ENCODE data around the gene TULP4.
"Not testable (repeated sequence)": the region's sequence is repeated elsewhere in the genome, so short reads cannot be mapped to it uniquely, and the experiment has no call there.

TULP4 gene

GRCh38 chr6:158467923-158468322, 155.7 kb downstream of the TULP4 start:
- DNase-seq (ENCODE audit: low read depth): no peak
- no peak for TF ChIP-seq CTCF (IDR thresholded peaks at IDR 0.05; ENCODE audit: control insufficient read depth, extremely low read depth, insufficient read depth)
- no peak overlapping the region for H3K4me3 ChIP-seq (ENCODE audit: low read depth, low read length)

GRCh38 chr6:158468666-158469065, 156.4 kb downstream of the TULP4 start:
- H3K4me3 ChIP-seq (ENCODE audit: low read depth, low read length): no peak overlapping the region
- peak; percentile 17; the same call in 1 of the 2 replicates for TF ChIP-seq CTCF (IDR thresholded peaks at IDR 0.05; ENCODE audit: control insufficient read depth, extremely low read depth, insufficient read depth)
- DNase-seq (ENCODE audit: low read depth): no peak

- H3K4me3 ChIP-seq (ENCODE audit: low read depth, low read length); DNase-seq (ENCODE audit: low read depth): not testable (repeated sequence)
Measured at GRCh38 chr6:158470023-158470422, 157.8 kb downstream of the TULP4 start.

- no peak for TF ChIP-seq CTCF (IDR thresholded peaks at IDR 0.05; ENCODE audit: control insufficient read depth, extremely low read depth, insufficient read depth)
- no peak for DNase-seq (ENCODE audit: low read depth)
- H3K4me3 ChIP-seq (ENCODE audit: low read depth, low read length): no peak overlapping the region
Measured at GRCh38 chr6:158471339-158471738, 159.1 kb downstream of the TULP4 start.

- DNase-seq (ENCODE audit: low read depth): no peak
- H3K4me3 ChIP-seq (ENCODE audit: low read depth, low read length): no peak overlapping the region
- TF ChIP-seq CTCF (IDR thresholded peaks at IDR 0.05; ENCODE audit: control insufficient read depth, extremely low read depth, insufficient read depth): no peak
Measured at GRCh38 chr6:158472447-158472846, 160.2 kb downstream of the TULP4 start.

- TF ChIP-seq CTCF (IDR thresholded peaks at IDR 0.05; ENCODE audit: control insufficient read depth, extremely low read depth, insufficient read depth): no peak
- no peak overlapping the region for H3K4me3 ChIP-seq (ENCODE audit: low read depth, low read length)
- peak; percentile 70 for DNase-seq (ENCODE audit: low read depth)
Measured at GRCh38 chr6:158474961-158475343, 162.7 kb downstream of the TULP4 start.

- no peak overlapping the region for H3K4me3 ChIP-seq (ENCODE audit: low read depth, low read length)
- no peak for TF ChIP-seq CTCF (IDR thresholded peaks at IDR 0.05; ENCODE audit: control insufficient read depth, extremely low read depth, insufficient read depth)
- DNase-seq (ENCODE audit: low read depth): peak; percentile 75
Measured at GRCh38 chr6:158475344-158476302, 163.4 kb downstream of the TULP4 start.
